IMR-90 (cell line): ENCODE measurements around the gene CSPG5. TPM values are rescaled to one million over a fixed set of nuclear protein-coding genes. Genes with fewer than 3 reads are reported as not detected.

Experiments used
- ATAC-seq: fragments of 200-7000 bp; cut with Tn5 transposase; 2 replicates; pipeline ENCODE4 v1.9.1; 2020; ENCODE audit warnings: low read depth, mild to moderate bottlenecking, moderate library complexity
- BruUV-seq: library from RNA; stranded (reverse); fragments of 400-500 nt; replicated peaks from 2 replicates; lab custom pipeline; 2021; lab: Mats Ljungman, UMichigan
- CTCF ChIA-PET: fragments of 300-600 bp; formaldehyde crosslinking; extraction: SDS; loops from one replicate; lab custom pipeline; 2021; ENCODE audit warnings: antibody characterized with exemption; lab: Yijun Ruan, JAX
- POLR2A ChIA-PET: fragments of 300-600 bp; sonication (Branson Sonifier 250); formaldehyde crosslinking; loops from one replicate; lab custom pipeline; 2022; ENCODE audit warnings: antibody characterized with exemption; ENCODE audit not compliant: unreplicated experiment; lab: Charles Lee
- DNase-seq: peaks from one replicate; pipeline ENCODE4 v3.0.0; 2013
- H2AFZ ChIP-seq: replicated peaks from 2 replicates; pipeline ENCODE3; 2013; ENCODE audit warnings: low read length, mild to moderate bottlenecking; ENCODE audit not compliant: poor library complexity
- H2AK5ac ChIP-seq: 2 replicates; pipeline ENCODE4 v1.6.1; 2013; ENCODE audit warnings: low read depth, low read length, inconsistent platforms
- H2AK9ac ChIP-seq: replicated peaks from 2 replicates; pipeline ENCODE3; 2013; ENCODE audit warnings: mild to moderate bottlenecking, low read depth, low read length, moderate library complexity; ENCODE audit not compliant: poor library complexity
- H2BK120ac ChIP-seq: 2 replicates; pipeline ENCODE4 v1.6.1; 2013; ENCODE audit warnings: low read depth, low read length, inconsistent platforms
- H2BK15ac ChIP-seq: 3 replicates; pipeline ENCODE4 v1.6.1; 2013; ENCODE audit warnings: low read depth, low read length, inconsistent platforms
- H2BK20ac ChIP-seq: 2 replicates; pipeline ENCODE4 v1.6.1; 2013; ENCODE audit warnings: low read depth, mild to moderate bottlenecking, inconsistent platforms, low read length, moderate library complexity
- H2BK5ac ChIP-seq: 2 replicates; pipeline ENCODE4 v1.6.1; 2013; ENCODE audit warnings: mild to moderate bottlenecking, low read depth, low read length, inconsistent platforms; ENCODE audit not compliant: poor library complexity, severe bottlenecking
- H3K14ac ChIP-seq: replicated peaks from 2 replicates; pipeline ENCODE4 v1.6.1; 2013; ENCODE audit warnings: low read depth, low read length, inconsistent platforms
- H3K18ac ChIP-seq: 2 replicates; pipeline ENCODE4 v1.6.1; 2013; ENCODE audit warnings: low read depth, low read length, control low read depth
- H3K23ac ChIP-seq: 2 replicates; pipeline ENCODE4 v1.6.1; 2013; ENCODE audit warnings: low read depth, low read length, inconsistent platforms
- H3K27ac ChIP-seq: 2 replicates; pipeline ENCODE4 v1.5.1; 2013; ENCODE audit warnings: mild to moderate bottlenecking, control low read depth, low read length; ENCODE audit not compliant: insufficient read depth
- H3K27me3 ChIP-seq: 2 replicates; pipeline ENCODE4 v1.6.1; 2013; ENCODE audit warnings: low read length; ENCODE audit not compliant: control insufficient read depth, insufficient read depth
- H3K36me3 ChIP-seq: 2 replicates; pipeline ENCODE4 v1.6.1; 2013; ENCODE audit warnings: low read length, mixed read lengths; ENCODE audit not compliant: control insufficient read depth, insufficient read depth
- H3K4ac ChIP-seq: 2 replicates; pipeline ENCODE4 v1.6.1; 2013; ENCODE audit warnings: low read depth, low read length, inconsistent platforms
- H3K4me1 ChIP-seq: 2 replicates; pipeline ENCODE4 v1.6.1; 2013; ENCODE audit warnings: low read length, mixed read lengths; ENCODE audit not compliant: control insufficient read depth, insufficient read depth
- H3K4me2 ChIP-seq: 2 replicates; pipeline ENCODE4 v1.6.1; 2013; ENCODE audit warnings: low read depth, mild to moderate bottlenecking, control low read depth, low read length, moderate library complexity
- H3K4me3 ChIP-seq: 2 replicates; pipeline ENCODE4 v1.5.1; 2013; ENCODE audit warnings: low read depth, mild to moderate bottlenecking, control low read depth, low read length, moderate library complexity; ENCODE audit not compliant: insufficient read depth
- H3K56ac ChIP-seq: 2 replicates; pipeline ENCODE4 v1.6.1; 2013; ENCODE audit warnings: low read length, inconsistent platforms; ENCODE audit not compliant: insufficient read depth; ENCODE audit errors: extremely low read depth
- H3K79me1 ChIP-seq, 2 experiments: 2 replicates each; pipeline ENCODE4 v1.6.1; 2013; ENCODE audit warnings: low read length in 2 of 2, inconsistent platforms in 1 of 2, low read depth in 1 of 2
- H3K9ac ChIP-seq: 2 replicates; pipeline ENCODE4 v1.6.1; 2013; ENCODE audit warnings: low read depth, low read length, control low read depth
- H3K9me1 ChIP-seq: 2 replicates; pipeline ENCODE4 v1.6.1; 2013; ENCODE audit warnings: low read length, inconsistent platforms; ENCODE audit not compliant: insufficient read depth
- H3K9me3 ChIP-seq: 2 replicates; pipeline ENCODE4 v1.6.1; 2013; ENCODE audit warnings: low read length; ENCODE audit not compliant: control insufficient read depth, insufficient read depth
- H4K20me1 ChIP-seq: 2 replicates; pipeline ENCODE4 v1.6.1; 2013; ENCODE audit warnings: low read length, inconsistent platforms; ENCODE audit not compliant: insufficient read depth
- H4K5ac ChIP-seq: 2 replicates; pipeline ENCODE4 v1.6.1; 2013; ENCODE audit warnings: mild to moderate bottlenecking, low read depth, low read length, control low read depth
- H4K8ac ChIP-seq, 2 experiments: 2 replicates each; pipeline ENCODE4 v1.6.1; 2013; ENCODE audit warnings: low read depth in 2 of 2, low read length in 2 of 2, control low read depth in 1 of 2, inconsistent platforms in 1 of 2
- H4K91ac ChIP-seq: 2 replicates; pipeline ENCODE4 v1.6.1; 2013; ENCODE audit warnings: low read depth, low read length, inconsistent platforms; ENCODE audit not compliant: insufficient read depth
- CHD1 ChIP-seq: IDR thresholded peaks from 2 replicates; pipeline ENCODE4 v1.6.1; 2012; ENCODE audit warnings: low read depth, low read length, improper control_type of control experiment
- FOS ChIP-seq: fragments of 150-350 bp; IDR thresholded peaks from 2 replicates; pipeline ENCODE4 v1.6.1; 2016; ENCODE audit warnings: low read depth, low read length
- MAFK ChIP-seq: IDR thresholded peaks from 2 replicates; pipeline ENCODE4 v1.6.1; 2012; ENCODE audit warnings: low read depth, low read length, improper control_type of control experiment
- MXI1 ChIP-seq: IDR thresholded peaks from 2 replicates; pipeline ENCODE4 v1.6.1; 2012; ENCODE audit warnings: low read depth, mild to moderate bottlenecking, low read length, moderate library complexity, borderline replicate concordance
- NFE2L2 ChIP-seq: fragments of 150-350 bp; IDR thresholded peaks from 2 replicates; pipeline ENCODE4 v1.6.1; 2016; ENCODE audit warnings: low read depth, mild to moderate bottlenecking, low read length
- POLR2A ChIP-seq: IDR thresholded peaks from 2 replicates; pipeline ENCODE4 v1.6.1; 2012; ENCODE audit warnings: mild to moderate bottlenecking, low read depth, low read length
- WGBS, 2 experiments: methylation state at CpG; one replicate each; pipeline versions ENCODE4 v1.1.5 to v1.1.7; 2013; ENCODE audit warnings: missing lambda C conversion rate in 2 of 2; ENCODE audit not compliant: insufficient read length in 1 of 2; ENCODE audit errors: extremely low coverage in 2 of 2; 5-methylcytosine and 5-hydroxymethylcytosine counted together
- dilution Hi-C: fragments of 300-500 bp; cut with HindIII; formaldehyde crosslinking; loops from one replicate; pipeline ENCODE4 v1.14.3; 2018; ENCODE audit warnings: low sequenced_read_pairs; ENCODE audit not compliant: unreplicated experiment
- in situ Hi-C: fragments of 300-500 bp; cut with MboI; formaldehyde crosslinking; loops from 3 replicates; pipeline ENCODE4 v1.14.3; 2019; ENCODE audit warnings: low sequenced_read_pairs, inconsistent platforms, mixed read lengths
- intact Hi-C: fragments of 100-400 bp; cut with micrococcal nuclease; formaldehyde crosslinking; loops from 2 replicates; pipeline ENCODE4 v1.10.0; 2022
- polyA plus RNA-seq, 3 experiments: library from polyadenylated mRNA; depleted of rRNA; stranded (reverse); fragments of >200 nt; gene quantifications; 2 replicates each; pipeline ENCODE4 v1.2.3, GENCODE V29; 2012; ENCODE audit warnings: low replicate concordance in 1 of 3
- total RNA-seq: library from RNA; depleted of rRNA; stranded (reverse); fragments of >200 nt; gene quantifications from 2 replicates; pipeline ENCODE4 v1.2.3, GENCODE V29; 2012
- TF ChIP-seq, protein P1 (sequence below): fragments of 150-350 bp; IDR thresholded peaks from 2 replicates; pipeline ENCODE4 v1.6.1; 2016; ENCODE audit warnings: low read depth, mild to moderate bottlenecking, low read length, moderate library complexity, borderline replicate concordance

The CSPG5 gene
- total and polyA plus RNA-seq, 2 of the 4 experiments (the other 2 are of a cell fraction): under 0.01 to 0.10 TPM

DNA sequence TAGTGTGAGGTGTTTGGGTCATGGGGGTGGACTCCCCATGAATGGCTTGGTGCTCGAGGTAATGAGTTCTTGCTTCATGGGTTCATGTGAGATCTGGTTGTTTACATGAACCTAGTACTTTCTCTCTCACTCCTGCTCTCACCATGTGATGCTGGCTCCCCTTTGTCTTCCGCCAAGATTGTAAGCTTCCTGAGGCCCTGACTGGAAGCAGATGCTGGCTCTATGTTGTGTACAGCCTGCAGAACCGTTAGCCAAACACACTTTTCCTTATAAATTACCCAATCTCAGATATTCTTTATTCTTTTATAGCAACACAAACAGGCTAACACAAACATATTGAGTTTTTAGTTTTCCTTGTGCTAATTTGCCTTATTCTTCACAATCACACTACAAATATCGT lies 3.2 kb upstream of the CSPG5 start:
- peaks cover 12% of the 10 kb centered on the region for H3K36me3 ChIP-seq
- peaks cover 6% of the 10 kb centered on the region for H4K20me1 ChIP-seq
- H3K4ac ChIP-seq: no peak overlapping the region
- no peak overlapping the region for H3K23ac ChIP-seq
- in situ Hi-C loops (no loop called here), dilution Hi-C loops (no loop called here), intact Hi-C loops (no loop called here)
- H3K14ac ChIP-seq: no peak overlapping the region
- no peak overlapping the region for H2BK5ac ChIP-seq
- H2AK9ac ChIP-seq: no peak overlapping the region
- TF ChIP-seq, protein P1, sequence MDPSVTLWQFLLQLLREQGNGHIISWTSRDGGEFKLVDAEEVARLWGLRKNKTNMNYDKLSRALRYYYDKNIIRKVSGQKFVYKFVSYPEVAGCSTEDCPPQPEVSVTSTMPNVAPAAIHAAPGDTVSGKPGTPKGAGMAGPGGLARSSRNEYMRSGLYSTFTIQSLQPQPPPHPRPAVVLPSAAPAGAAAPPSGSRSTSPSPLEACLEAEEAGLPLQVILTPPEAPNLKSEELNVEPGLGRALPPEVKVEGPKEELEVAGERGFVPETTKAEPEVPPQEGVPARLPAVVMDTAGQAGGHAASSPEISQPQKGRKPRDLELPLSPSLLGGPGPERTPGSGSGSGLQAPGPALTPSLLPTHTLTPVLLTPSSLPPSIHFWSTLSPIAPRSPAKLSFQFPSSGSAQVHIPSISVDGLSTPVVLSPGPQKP: no peak
- TF ChIP-seq NFE2L2: no peak
- no peak for TF ChIP-seq MAFK
- no peak for TF ChIP-seq MXI1
- no peak for TF ChIP-seq CHD1
- TF ChIP-seq FOS: no peak
- TF ChIP-seq POLR2A: no peak
- H3K9ac ChIP-seq: no peak overlapping the region
- no peak overlapping the region for H3K56ac ChIP-seq
- H2BK20ac ChIP-seq: no peak overlapping the region
- DNase-seq: no peak
- no peak overlapping the region for H4K91ac ChIP-seq
- no peak overlapping the region for H2BK15ac ChIP-seq
- BruUV-seq: no TSS peak
- ChIA-PET CTCF (no interaction called here), POLR2A (no interaction called here)
- no peak overlapping the region for H3K18ac ChIP-seq
- H3K27me3 ChIP-seq: peaks cover 26% of the 10 kb centered on the region
- H2AFZ ChIP-seq: no peak overlapping the region
- H3K9me3 ChIP-seq: no peaks in the 10 kb centered on the region
- no peak overlapping the region for H2BK120ac ChIP-seq
- no peaks in the 10 kb centered on the region for H3K79me1 ChIP-seq
- no peak overlapping the region for H4K8ac ChIP-seq
- no peaks in the 10 kb centered on the region for H3K4me1 ChIP-seq
- ATAC-seq: no peak
- no peak overlapping the region for H3K4me3 ChIP-seq
- no peak overlapping the region for H3K4me2 ChIP-seq
- no CpG with 5 or more reads among the region's 4 CpGs for WGBS, 2 experiments
- H3K27ac ChIP-seq: no peak overlapping the region
- no peak overlapping the region for H4K5ac ChIP-seq
- no peak overlapping the region for H2AK5ac ChIP-seq
- no peaks in the 10 kb centered on the region; the same call in none of the 2 replicates for H3K9me1 ChIP-seq
